ENCODE results near the gene METAP1. TPM values are rescaled to one million over a fixed set of nuclear protein-coding genes. Genes with fewer than 3 reads are reported as not detected.

Gene METAP1
- total and polyA plus RNA-seq, 4 donors = 9.5 to 16.9 (median 13.4) TPM

DNA sequence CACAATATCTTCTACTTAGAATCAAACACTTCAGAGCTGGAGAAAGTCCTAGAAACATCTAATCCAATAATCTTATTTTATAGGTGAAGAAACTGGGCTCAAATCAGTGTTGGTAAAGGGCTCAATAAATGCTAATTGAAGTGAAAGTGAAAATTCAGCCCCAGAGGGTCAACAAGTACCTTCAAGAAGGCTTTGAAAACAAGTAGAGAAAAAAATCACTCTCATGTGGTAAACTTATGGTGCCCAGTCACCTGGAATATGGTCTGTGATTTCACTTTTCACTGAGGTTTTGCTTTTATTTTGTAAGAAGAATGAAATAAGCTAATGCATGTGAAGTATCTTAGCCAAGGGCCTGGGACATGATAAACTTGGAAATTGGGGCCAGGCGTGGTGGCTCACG lies 37.5 kb upstream of the METAP1 start (continued):
- TF ChIP-seq, protein P1, sequence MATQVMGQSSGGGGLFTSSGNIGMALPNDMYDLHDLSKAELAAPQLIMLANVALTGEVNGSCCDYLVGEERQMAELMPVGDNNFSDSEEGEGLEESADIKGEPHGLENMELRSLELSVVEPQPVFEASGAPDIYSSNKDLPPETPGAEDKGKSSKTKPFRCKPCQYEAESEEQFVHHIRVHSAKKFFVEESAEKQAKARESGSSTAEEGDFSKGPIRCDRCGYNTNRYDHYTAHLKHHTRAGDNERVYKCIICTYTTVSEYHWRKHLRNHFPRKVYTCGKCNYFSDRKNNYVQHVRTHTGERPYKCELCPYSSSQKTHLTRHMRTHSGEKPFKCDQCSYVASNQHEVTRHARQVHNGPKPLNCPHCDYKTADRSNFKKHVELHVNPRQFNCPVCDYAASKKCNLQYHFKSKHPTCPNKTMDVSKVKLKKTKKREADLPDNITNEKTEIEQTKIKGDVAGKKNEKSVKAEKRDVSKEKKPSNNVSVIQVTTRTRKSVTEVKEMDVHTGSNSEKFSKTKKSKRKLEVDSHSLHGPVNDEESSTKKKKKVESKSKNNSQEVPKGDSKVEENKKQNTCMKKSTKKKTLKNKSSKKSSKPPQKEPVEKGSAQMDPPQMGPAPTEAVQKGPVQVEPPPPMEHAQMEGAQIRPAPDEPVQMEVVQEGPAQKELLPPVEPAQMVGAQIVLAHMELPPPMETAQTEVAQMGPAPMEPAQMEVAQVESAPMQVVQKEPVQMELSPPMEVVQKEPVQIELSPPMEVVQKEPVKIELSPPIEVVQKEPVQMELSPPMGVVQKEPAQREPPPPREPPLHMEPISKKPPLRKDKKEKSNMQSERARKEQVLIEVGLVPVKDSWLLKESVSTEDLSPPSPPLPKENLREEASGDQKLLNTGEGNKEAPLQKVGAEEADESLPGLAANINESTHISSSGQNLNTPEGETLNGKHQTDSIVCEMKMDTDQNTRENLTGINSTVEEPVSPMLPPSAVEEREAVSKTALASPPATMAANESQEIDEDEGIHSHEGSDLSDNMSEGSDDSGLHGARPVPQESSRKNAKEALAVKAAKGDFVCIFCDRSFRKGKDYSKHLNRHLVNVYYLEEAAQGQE (IDR thresholded peaks at IDR 0.05) = no peak
- TF ChIP-seq HNF4G (IDR thresholded peaks at IDR 0.05) = no peak

DNA sequence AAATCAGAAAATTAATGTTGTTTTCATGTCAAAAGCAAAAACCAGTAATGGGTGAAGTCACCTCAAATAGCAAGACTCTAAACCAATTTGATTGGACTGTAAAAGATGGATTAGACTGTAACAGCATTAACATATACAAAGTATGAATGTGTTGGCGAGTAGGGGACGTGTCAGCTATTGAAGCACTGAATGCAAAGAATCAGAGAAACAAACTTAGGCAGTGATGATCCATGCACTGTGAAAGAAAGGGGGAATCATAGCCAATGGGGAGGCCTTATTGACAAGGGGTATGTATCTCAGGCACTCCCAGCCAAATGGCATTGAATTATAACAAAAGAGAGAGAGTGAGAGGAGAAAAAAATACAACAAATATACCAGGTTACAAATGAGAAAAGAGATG lies 36.1 kb upstream of the METAP1 start:
- no peaks in the 10 kb centered on the region for H3K36me3 ChIP-seq (ENCODE audit: control insufficient read depth in 4 of 4, insufficient read depth in 3 of 4, low read depth in 1 of 4, low read length in 3 of 4)
- H3K4me1 ChIP-seq (ENCODE audit: control insufficient read depth in 4 of 4, insufficient read depth in 4 of 4, low read length in 3 of 4) = no peaks in the 10 kb centered on the region
- DNase-seq (ENCODE audit: low spot score) = no peak
- no peak overlapping the region for H3K9ac ChIP-seq (ENCODE audit: low read depth in 1 of 2, low read length in 2 of 2)
- H3K4me3 ChIP-seq (ENCODE audit: low read depth in 1 of 3, low read length in 3 of 3) = no peak overlapping the region
- WGBS = 96% methylated on average over 2 of the region's 2 CpGs
- no peaks in the 10 kb centered on the region for H3K9me3 ChIP-seq (ENCODE audit: control insufficient read depth in 4 of 4, low read length in 3 of 4)
- H3K27ac ChIP-seq (ENCODE audit: low read depth in 1 of 2, low read length in 2 of 2) = no peak overlapping the region
- TF ChIP-seq NR2F2 (IDR thresholded peaks at IDR 0.05) = no peak
- no peak for TF ChIP-seq GABPA (IDR thresholded peaks at IDR 0.05 in 1 of 2, conservative IDR thresholded peaks at IDR 0.05 in 1 of 2)
- TF ChIP-seq FOXA2 (IDR thresholded peaks at IDR 0.05) = no peak
- TF ChIP-seq, protein P1 (IDR thresholded peaks at IDR 0.05) = no peak
- TF ChIP-seq, protein P2, sequence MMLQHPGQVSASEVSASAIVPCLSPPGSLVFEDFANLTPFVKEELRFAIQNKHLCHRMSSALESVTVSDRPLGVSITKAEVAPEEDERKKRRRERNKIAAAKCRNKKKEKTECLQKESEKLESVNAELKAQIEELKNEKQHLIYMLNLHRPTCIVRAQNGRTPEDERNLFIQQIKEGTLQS (IDR thresholded peaks at IDR 0.05) = no peak
- TF ChIP-seq FOXA1 (IDR thresholded peaks at IDR 0.05) = no peak
- no peaks in the 10 kb centered on the region for H3K27me3 ChIP-seq (ENCODE audit: control insufficient read depth in 4 of 4, insufficient read depth in 4 of 4, low read length in 3 of 4)

DNA sequence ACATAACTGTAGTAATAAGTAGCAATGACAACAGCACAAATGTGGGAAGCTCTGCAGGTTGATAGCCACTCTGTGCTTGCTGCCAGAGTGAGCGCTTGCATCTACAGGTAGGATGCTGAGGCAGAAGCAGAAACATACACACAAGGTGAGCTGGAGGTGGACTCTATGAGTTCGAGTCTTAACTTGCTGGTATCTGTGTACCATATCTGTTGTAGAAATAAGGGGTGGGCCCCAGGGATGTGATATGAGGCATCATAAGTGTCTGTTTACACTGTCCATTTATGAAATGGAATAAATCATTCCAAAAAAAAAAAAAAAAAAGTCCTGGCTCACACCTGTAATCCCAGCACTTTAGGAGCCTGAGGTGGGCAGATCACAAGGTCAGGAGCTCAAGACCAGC lies 33.8 kb upstream of the METAP1 start:
- 86% methylated on average over 2 of the region's 2 CpGs for WGBS
- no peaks in the 10 kb centered on the region for H3K9me3 ChIP-seq (ENCODE audit: control insufficient read depth in 4 of 4, low read length in 3 of 4)
- no peak for TF ChIP-seq FOXA1 (IDR thresholded peaks at IDR 0.05)
- TF ChIP-seq YY1 (IDR thresholded peaks at IDR 0.05) = no peak
- TF ChIP-seq EGR1 (IDR thresholded peaks at IDR 0.05; ENCODE audit: low read depth in 2 of 2) = no peak
- TF ChIP-seq NR2F2 (IDR thresholded peaks at IDR 0.05) = no peak
- no peak for TF ChIP-seq RXRA (IDR thresholded peaks at IDR 0.05)
- TF ChIP-seq HNF4G (IDR thresholded peaks at IDR 0.05) = no peak
- TF ChIP-seq, protein P3, sequence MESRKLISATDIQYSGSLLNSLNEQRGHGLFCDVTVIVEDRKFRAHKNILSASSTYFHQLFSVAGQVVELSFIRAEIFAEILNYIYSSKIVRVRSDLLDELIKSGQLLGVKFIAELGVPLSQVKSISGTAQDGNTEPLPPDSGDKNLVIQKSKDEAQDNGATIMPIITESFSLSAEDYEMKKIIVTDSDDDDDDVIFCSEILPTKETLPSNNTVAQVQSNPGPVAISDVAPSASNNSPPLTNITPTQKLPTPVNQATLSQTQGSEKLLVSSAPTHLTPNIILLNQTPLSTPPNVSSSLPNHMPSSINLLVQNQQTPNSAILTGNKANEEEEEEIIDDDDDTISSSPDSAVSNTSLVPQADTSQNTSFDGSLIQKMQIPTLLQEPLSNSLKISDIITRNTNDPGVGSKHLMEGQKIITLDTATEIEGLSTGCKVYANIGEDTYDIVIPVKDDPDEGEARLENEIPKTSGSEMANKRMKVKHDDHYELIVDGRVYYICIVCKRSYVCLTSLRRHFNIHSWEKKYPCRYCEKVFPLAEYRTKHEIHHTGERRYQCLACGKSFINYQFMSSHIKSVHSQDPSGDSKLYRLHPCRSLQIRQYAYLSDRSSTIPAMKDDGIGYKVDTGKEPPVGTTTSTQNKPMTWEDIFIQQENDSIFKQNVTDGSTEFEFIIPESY (IDR thresholded peaks at IDR 0.05) = no peak
- TF ChIP-seq TAF1 (conservative IDR thresholded peaks at IDR 0.05) = no peak
- TF ChIP-seq SP1 (IDR thresholded peaks at IDR 0.05) = no peak
- TF ChIP-seq GABPA (IDR thresholded peaks at IDR 0.05 in 1 of 2, conservative IDR thresholded peaks at IDR 0.05 in 1 of 2) = no peak
- TF ChIP-seq, protein P2 (IDR thresholded peaks at IDR 0.05) = no peak
- no peak for TF ChIP-seq FOXA2 (IDR thresholded peaks at IDR 0.05)
- no peak overlapping the region for H3K27ac ChIP-seq (ENCODE audit: low read depth in 1 of 2, low read length in 2 of 2)
- no peaks in the 10 kb centered on the region for H3K4me1 ChIP-seq (ENCODE audit: control insufficient read depth in 4 of 4, insufficient read depth in 4 of 4, low read length in 3 of 4)
- DNase-seq (ENCODE audit: low spot score) = no peak
- no peaks in the 10 kb centered on the region for H3K36me3 ChIP-seq (ENCODE audit: control insufficient read depth in 4 of 4, insufficient read depth in 3 of 4, low read depth in 1 of 4, low read length in 3 of 4)
- H3K4me3 ChIP-seq (ENCODE audit: low read depth in 1 of 3, low read length in 3 of 3) = no peak overlapping the region
- no peaks in the 10 kb centered on the region for H3K27me3 ChIP-seq (ENCODE audit: control insufficient read depth in 4 of 4, insufficient read depth in 4 of 4, low read length in 3 of 4)
- H3K9ac ChIP-seq (ENCODE audit: low read depth in 1 of 2, low read length in 2 of 2) = no peak overlapping the region

Measured in liver (tissue), 9 donors.